Effector memory CD8-positive, alpha-beta T cell (primary cell): ENCODE results near the gene TPRG1.

Experiments used
- ATAC-seq: fragments of 150-1000 bp; cut with Tn5 transposase; replicated peaks from 2 replicates; pipeline ENCODE4 v1.10.0; 2021; ENCODE audit warnings: mild to moderate bottlenecking, moderate library complexity
- DNase-seq, 3 experiments: peaks; one replicate each; pipeline ENCODE4 v3.0.0; 2021
- H3K27ac Mint-ChIP-seq, 2 donors: one replicate each; pipeline ENCODE4 v1.8.0; 2022; ENCODE audit warnings: mild to moderate bottlenecking in 2 of 2, mixed read lengths in 2 of 2, moderate library complexity in 2 of 2
- H3K27me3 Mint-ChIP-seq, 2 donors: one replicate each; pipeline ENCODE4 v1.8.0; 2022; ENCODE audit warnings: mixed read lengths in 2 of 2
- H3K36me3 Mint-ChIP-seq: one replicate; pipeline ENCODE4 v1.8.0; 2022; ENCODE audit warnings: mild to moderate bottlenecking, moderate library complexity, mixed read lengths; ENCODE audit not compliant: insufficient read depth
- H3K4me1 Mint-ChIP-seq, 2 donors: one replicate each; pipeline ENCODE4 v1.8.0; 2022; ENCODE audit warnings: low read depth in 2 of 2, mixed read lengths in 2 of 2
- H3K4me3 Mint-ChIP-seq, 2 donors: one replicate each; pipeline ENCODE4 v1.8.0; 2022; ENCODE audit warnings: mild to moderate bottlenecking in 2 of 2, mixed read lengths in 2 of 2, moderate library complexity in 2 of 2
- H3K9me3 Mint-ChIP-seq, 2 donors: one replicate each; pipeline ENCODE4 v1.8.0; 2022; ENCODE audit warnings: mixed read lengths in 2 of 2

Gene TPRG1

GRCh38 chr3:189282741-189283140 is 111.0 kb downstream of the TPRG1 start:
- no peak for DNase-seq
- H3K36me3 Mint-ChIP-seq: no peaks in the 10 kb centered on the region
- H3K27ac Mint-ChIP-seq: no peak overlapping the region
- H3K9me3 Mint-ChIP-seq: no peaks in the 10 kb centered on the region
- ATAC-seq: no peak
- no peaks in the 10 kb centered on the region for H3K27me3 Mint-ChIP-seq
- H3K4me3 Mint-ChIP-seq: no peak overlapping the region
- H3K4me1 Mint-ChIP-seq: peaks cover 9 to 11% of the 10 kb centered on the region in 2 donors

- ATAC-seq (no peak), DNase-seq (no peak)
- Mint-ChIP-seq H3K36me3 (no peaks in the 10 kb centered on the region), H3K27me3 (no peaks in the 10 kb centered on the region), H3K9me3 (no peaks in the 10 kb centered on the region), H3K4me1 (peaks cover 15 to 16% of the 10 kb centered on the region in 2 donors), H3K4me3 (no peak overlapping the region), H3K27ac (peak overlapping the region; percentile 39 to 44)
Measured at GRCh38 chr3:189286188-189286587, 114.4 kb downstream of the TPRG1 start.

- no peaks in the 10 kb centered on the region for H3K36me3 Mint-ChIP-seq
- ATAC-seq: no peak
- DNase-seq: no peak
- H3K4me3 Mint-ChIP-seq: no peak overlapping the region
- no peaks in the 10 kb centered on the region for H3K27me3 Mint-ChIP-seq
- no peak overlapping the region for H3K27ac Mint-ChIP-seq
- peaks cover 15 to 16% of the 10 kb centered on the region in 2 donors for H3K4me1 Mint-ChIP-seq
- no peaks in the 10 kb centered on the region for H3K9me3 Mint-ChIP-seq
Measured at GRCh38 chr3:189286916-189287315, 115.1 kb downstream of the TPRG1 start.

GRCh38 chr3:189288348-189289235 is 116.8 kb downstream of the TPRG1 start:
- no peak for ATAC-seq
- no peak overlapping the region for H3K4me3 Mint-ChIP-seq
- no peaks in the 10 kb centered on the region for H3K36me3 Mint-ChIP-seq
- no peak for DNase-seq
- no peaks in the 10 kb centered on the region for H3K27me3 Mint-ChIP-seq
- no peak overlapping the region for H3K27ac Mint-ChIP-seq
- no peaks in the 10 kb centered on the region for H3K9me3 Mint-ChIP-seq
- peaks cover 15 to 16% of the 10 kb centered on the region in 2 donors for H3K4me1 Mint-ChIP-seq

GRCh38 chr3:189289251-189289650 is 117.5 kb downstream of the TPRG1 start:
- Mint-ChIP-seq H3K27me3 (no peaks in the 10 kb centered on the region), H3K4me1 (peaks cover 15 to 16% of the 10 kb centered on the region in 2 donors), H3K9me3 (no peaks in the 10 kb centered on the region), H3K36me3 (no peaks in the 10 kb centered on the region), H3K4me3 (no peak overlapping the region), H3K27ac (no peak overlapping the region)
- ATAC-seq: no peak
- DNase-seq: no peak

GRCh38 chr3:189292667-189293484 is 121.1 kb downstream of the TPRG1 start:
- H3K4me3 Mint-ChIP-seq: no peak overlapping the region
- ATAC-seq (no peak), DNase-seq (no peak)
- no peak overlapping the region for H3K27ac Mint-ChIP-seq
- no peaks in the 10 kb centered on the region for H3K27me3 Mint-ChIP-seq
- H3K36me3 Mint-ChIP-seq: no peaks in the 10 kb centered on the region
- H3K9me3 Mint-ChIP-seq: no peaks in the 10 kb centered on the region
- H3K4me1 Mint-ChIP-seq: peaks cover 5 to 7% of the 10 kb centered on the region in 2 donors

GRCh38 chr3:189294649-189295048 is 122.9 kb downstream of the TPRG1 start:
- Mint-ChIP-seq H3K4me1 (no peaks in the 10 kb centered on the region), H3K9me3 (no peaks in the 10 kb centered on the region), H3K4me3 (no peak overlapping the region), H3K27ac (no peak overlapping the region), H3K27me3 (no peaks in the 10 kb centered on the region), H3K36me3 (no peaks in the 10 kb centered on the region)
- DNase-seq (no peak), ATAC-seq (no peak)

GRCh38 chr3:189295089-189295488 is 123.3 kb downstream of the TPRG1 start:
- no peaks in the 10 kb centered on the region for H3K4me1 Mint-ChIP-seq
- no peaks in the 10 kb centered on the region for H3K36me3 Mint-ChIP-seq
- no peak overlapping the region for H3K4me3 Mint-ChIP-seq
- ATAC-seq (no peak), DNase-seq (no peak)
- no peaks in the 10 kb centered on the region for H3K27me3 Mint-ChIP-seq
- no peaks in the 10 kb centered on the region for H3K9me3 Mint-ChIP-seq
- H3K27ac Mint-ChIP-seq: no peak overlapping the region

GRCh38 chr3:189297932-189298331 is 126.2 kb downstream of the TPRG1 start:
- ATAC-seq (no peak), DNase-seq (no peak)
- H3K9me3 Mint-ChIP-seq: no peaks in the 10 kb centered on the region

GRCh38 chr3:189298469-189299375 is 127.0 kb downstream of the TPRG1 start:
- ATAC-seq (no peak), DNase-seq (no peak)
- Mint-ChIP-seq H3K4me1 (peaks cover 0 to 1% of the 10 kb centered on the region in 2 donors), H3K27ac (no peak overlapping the region), H3K9me3 (no peaks in the 10 kb centered on the region), H3K36me3 (no peaks in the 10 kb centered on the region), H3K27me3 (no peaks in the 10 kb centered on the region), H3K4me3 (no peak overlapping the region)

More at GRCh38 chr3:189297932-189298331, 126.2 kb downstream of the TPRG1 start:
- Mint-ChIP-seq H3K4me3 (no peak overlapping the region), H3K27ac (no peak overlapping the region), H3K27me3 (no peaks in the 10 kb centered on the region), H3K36me3 (no peaks in the 10 kb centered on the region), H3K4me1 (peaks cover 0 to 1% of the 10 kb centered on the region in 2 donors)

GRCh38 chr3:189300345-189300744 is 128.6 kb downstream of the TPRG1 start:
- no peaks in the 10 kb centered on the region for H3K27me3 Mint-ChIP-seq
- H3K9me3 Mint-ChIP-seq: no peaks in the 10 kb centered on the region
- no peak overlapping the region for H3K4me3 Mint-ChIP-seq
- H3K27ac Mint-ChIP-seq: no peak overlapping the region
- ATAC-seq (no peak), DNase-seq (no peak)
- no peaks in the 10 kb centered on the region for H3K36me3 Mint-ChIP-seq
- peaks cover 0 to 1% of the 10 kb centered on the region in 2 donors for H3K4me1 Mint-ChIP-seq

GRCh38 chr3:189301479-189301878 is 129.7 kb downstream of the TPRG1 start:
- Mint-ChIP-seq H3K27me3 (no peaks in the 10 kb centered on the region), H3K27ac (no peak overlapping the region), H3K9me3 (no peaks in the 10 kb centered on the region), H3K4me1 (peaks cover 1 to 6% of the 10 kb centered on the region in 2 donors), H3K4me3 (no peak overlapping the region), H3K36me3 (no peaks in the 10 kb centered on the region)
- ATAC-seq (no peak), DNase-seq (no peak)

- no peak for ATAC-seq
- Mint-ChIP-seq H3K4me1 (peaks cover 1 to 9% of the 10 kb centered on the region in 2 donors), H3K4me3 (no peak overlapping the region), H3K27me3 (no peaks in the 10 kb centered on the region), H3K27ac (peak overlapping the region in 1 of 2 donors; percentile 19), H3K9me3 (no peaks in the 10 kb centered on the region), H3K36me3 (no peaks in the 10 kb centered on the region)
- no peak for DNase-seq
Measured at GRCh38 chr3:189303584-189303983, 131.8 kb downstream of the TPRG1 start.
